ENCODE results near the gene NPLOC4. TPM values are rescaled to one million over a fixed set of nuclear protein-coding genes. Genes with fewer than 3 reads are reported as not detected.

NPLOC4 gene
- total RNA-seq, 1 experiment from 2014 or later: 131 TPM

GRCh38 chr17:81561494-81561885 is 75.4 kb downstream of the NPLOC4 start:
- DNase-seq: no peak
- Histone ChIP-seq H3K4me1 (peaks cover 4% of the 10 kb centered on the region), H3K27ac (no peak overlapping the region), H3K4me3 (no peak overlapping the region), H3K9me3 (replicated peaks) (no peaks in the 10 kb centered on the region), H3K27me3 (no peaks in the 10 kb centered on the region), H3K36me3 (peaks cover 87% of the 10 kb centered on the region)

GRCh38 chr17:81558941-81559806 is 77.7 kb downstream of the NPLOC4 start:
- peaks cover 69% of the 10 kb centered on the region for H3K36me3 ChIP-seq
- H3K4me3 ChIP-seq: no peak overlapping the region
- no peak for DNase-seq
- H3K4me1 ChIP-seq: no peaks in the 10 kb centered on the region; the same call in 1 of the 2 replicates
- no peaks in the 10 kb centered on the region for H3K9me3 ChIP-seq (replicated peaks)
- H3K27ac ChIP-seq: no peak overlapping the region
- H3K27me3 ChIP-seq: no peaks in the 10 kb centered on the region

- no peak overlapping the region for H3K27ac ChIP-seq
- no peak for DNase-seq
- H3K36me3 ChIP-seq: peaks cover 58% of the 10 kb centered on the region
- H3K4me3 ChIP-seq: no peak overlapping the region
- H3K27me3 ChIP-seq: no peaks in the 10 kb centered on the region
- H3K9me3 ChIP-seq (replicated peaks): no peaks in the 10 kb centered on the region
- peaks cover 3% of the 10 kb centered on the region; the same call in 1 of the 2 replicates for H3K4me1 ChIP-seq
These were observed 78.8 kb downstream of the NPLOC4 start for GRCh38 chr17:81558115-81558468.

- no peaks in the 10 kb centered on the region for H3K27me3 ChIP-seq
- peaks cover 55% of the 10 kb centered on the region for H3K36me3 ChIP-seq
- H3K4me3 ChIP-seq: no peak overlapping the region
- H3K9me3 ChIP-seq (replicated peaks): no peaks in the 10 kb centered on the region
- no peak for DNase-seq
- H3K27ac ChIP-seq: no peak overlapping the region
- H3K4me1 ChIP-seq: peaks cover 3% of the 10 kb centered on the region; the same call in 1 of the 2 replicates
These were observed 79.4 kb downstream of the NPLOC4 start for GRCh38 chr17:81557276-81558114.

- no peaks in the 10 kb centered on the region for H3K27me3 ChIP-seq
These were observed 80.0 kb downstream of the NPLOC4 start for GRCh38 chr17:81556863-81557262.

GRCh38 chr17:81556175-81556691 is 80.7 kb downstream of the NPLOC4 start:
- no peak for DNase-seq
- Histone ChIP-seq H3K4me1 (peaks cover 4% of the 10 kb centered on the region; the same call in 1 of the 2 replicates), H3K9me3 (replicated peaks) (no peaks in the 10 kb centered on the region), H3K27me3 (no peaks in the 10 kb centered on the region), H3K27ac (no peak overlapping the region), H3K4me3 (no peak overlapping the region), H3K36me3 (peaks cover 42% of the 10 kb centered on the region)

More at GRCh38 chr17:81556863-81557262, 80.0 kb downstream of the NPLOC4 start:
- H3K36me3 ChIP-seq: peaks cover 49% of the 10 kb centered on the region
- DNase-seq: no peak
- no peak overlapping the region for H3K4me3 ChIP-seq
- no peaks in the 10 kb centered on the region for H3K9me3 ChIP-seq (replicated peaks)
- H3K27ac ChIP-seq: no peak overlapping the region
- H3K4me1 ChIP-seq: peaks cover 3% of the 10 kb centered on the region; the same call in 1 of the 2 replicates

- Histone ChIP-seq H3K4me1 (peaks cover 9% of the 10 kb centered on the region; the same call in 1 of the 2 replicates), H3K27ac (no peak overlapping the region), H3K4me3 (peak overlapping the region; percentile 83), H3K36me3 (peaks cover 32% of the 10 kb centered on the region), H3K27me3 (no peaks in the 10 kb centered on the region), H3K9me3 (replicated peaks) (no peaks in the 10 kb centered on the region)
- peak; percentile 79 to 83 for DNase-seq
These were observed 83.2 kb downstream of the NPLOC4 start for GRCh38 chr17:81553616-81554181.

- Histone ChIP-seq H3K4me3 (peak overlapping the region; percentile 83), H3K27me3 (no peaks in the 10 kb centered on the region), H3K9me3 (replicated peaks) (no peaks in the 10 kb centered on the region), H3K4me1 (peaks cover 9% of the 10 kb centered on the region; the same call in 1 of the 2 replicates), H3K36me3 (peaks cover 32% of the 10 kb centered on the region), H3K27ac (no peak overlapping the region; the same call in 1 of the 2 replicates)
- peak; percentile 83 to 95 for DNase-seq
These were observed 83.8 kb downstream of the NPLOC4 start for GRCh38 chr17:81553018-81553615.

- Histone ChIP-seq H3K4me3 (peak within 1 kb of the TSS; percentile 83), H3K27me3 (no peaks in the 10 kb centered on the region), H3K27ac (peak within 1 kb of the TSS; percentile 4; the same call in 1 of the 2 replicates), H3K9me3 (replicated peaks) (no peaks in the 10 kb centered on the region), H3K36me3 (peaks cover 33% of the 10 kb centered on the region), H3K4me1 (peaks cover 9% of the 10 kb centered on the region; the same call in 1 of the 2 replicates)
- peak; percentile 88 to 94 for DNase-seq
These were observed 84.5 kb downstream of the NPLOC4 start, which contains the start of gene FAAP100 for GRCh38 chr17:81552244-81553017. FAAP100 (minus strand) TSS chr17:81552353; CDS start chr17:81552330, 23 bp downstream.

- DNase-seq: peak; percentile 80 to 81
- Histone ChIP-seq H3K36me3 (peaks cover 32% of the 10 kb centered on the region), H3K9me3 (replicated peaks) (no peaks in the 10 kb centered on the region), H3K4me3 (peak overlapping the region; percentile 83), H3K27me3 (no peaks in the 10 kb centered on the region), H3K27ac (peak overlapping the region; percentile 4; the same call in 1 of the 2 replicates), H3K4me1 (peaks cover 9% of the 10 kb centered on the region; the same call in 1 of the 2 replicates)
These were observed 85.3 kb downstream of the NPLOC4 start for GRCh38 chr17:81551458-81552243.

GRCh38 chr17:81550830-81551457 is 86.0 kb downstream of the NPLOC4 start:
- Histone ChIP-seq H3K9me3 (replicated peaks) (no peaks in the 10 kb centered on the region), H3K4me3 (peak overlapping the region; percentile 83), H3K4me1 (peaks cover 9% of the 10 kb centered on the region; the same call in 1 of the 2 replicates), H3K27ac (no peak overlapping the region), H3K27me3 (no peaks in the 10 kb centered on the region), H3K36me3 (peaks cover 34% of the 10 kb centered on the region)
- DNase-seq: no peak

GRCh38 chr17:81550285-81550684 is 86.6 kb downstream of the NPLOC4 start:
- Histone ChIP-seq H3K4me3 (no peak overlapping the region), H3K27ac (no peak overlapping the region), H3K36me3 (peaks cover 39% of the 10 kb centered on the region), H3K27me3 (no peaks in the 10 kb centered on the region), H3K4me1 (peaks cover 9% of the 10 kb centered on the region; the same call in 1 of the 2 replicates), H3K9me3 (replicated peaks) (no peaks in the 10 kb centered on the region)
- DNase-seq: no peak
